Brain microvascular endothelial cell (primary cell): ENCODE results near the gene DNAJC13.

Source experiments
- DNase-seq: peaks from one replicate; pipeline ENCODE4 v3.0.0-alpha.2; 2020
- H3K27ac ChIP-seq: fragments of 250-450 bp; sonication (Bioruptor Pico); 2 replicates; pipeline ENCODE4 v1.5.1; 2020; ENCODE audit warnings: mild to moderate bottlenecking, moderate library complexity
- H3K27me3 ChIP-seq: fragments of 250-450 bp; sonication (Bioruptor Pico); replicated peaks from 2 replicates; pipeline ENCODE4 v1.5.1; 2020; ENCODE audit warnings: mild to moderate bottlenecking
- H3K36me3 ChIP-seq: fragments of 250-450 bp; sonication (Bioruptor Pico); replicated peaks from 2 replicates; pipeline ENCODE4 v1.5.1; 2020; ENCODE audit warnings: mild to moderate bottlenecking
- H3K4me3 ChIP-seq: 2 replicates; pipeline ENCODE4 v1.5.1; 2011; ENCODE audit warnings: low read depth, mild to moderate bottlenecking, control low read depth, low read length, moderate library complexity
- CTCF ChIP-seq: IDR thresholded peaks from 2 replicates; pipeline ENCODE4 v1.5.1; 2011; ENCODE audit warnings: low read depth, mild to moderate bottlenecking, moderate library complexity, low read length, control low read depth, inconsistent platforms; ENCODE audit errors: missing control alignments
- in situ Hi-C: cut with HindIII; loops from 2 replicates; pipeline ENCODE4 v1.10.0; 2017; ENCODE audit warnings: low sequenced_read_pairs, low pct_ligation_motif_present

Gene DNAJC13

GRCh38 chr3:132570016-132570415 is 152.7 kb downstream of the DNAJC13 start:
- Histone ChIP-seq H3K36me3 (no peaks in the 10 kb centered on the region), H3K27me3 (no peaks in the 10 kb centered on the region), H3K27ac (no peak overlapping the region), H3K4me3 (no peak overlapping the region)
- no peak for TF ChIP-seq CTCF
- in situ Hi-C loops, result no loop called here
- DNase-seq, result no peak

GRCh38 chr3:132573797-132574211 is 156.5 kb downstream of the DNAJC13 start:
- in situ Hi-C loops, result no loop called here
- H3K36me3 ChIP-seq, result peaks cover 5% of the 10 kb centered on the region
- H3K27me3 ChIP-seq, result no peaks in the 10 kb centered on the region
- no peak overlapping the region for H3K4me3 ChIP-seq
- DNase-seq, result no peak
- no peak overlapping the region for H3K27ac ChIP-seq
- TF ChIP-seq CTCF, result no peak

- Histone ChIP-seq H3K36me3 (no peaks in the 10 kb centered on the region), H3K27ac (no peak overlapping the region), H3K27me3 (no peaks in the 10 kb centered on the region), H3K4me3 (no peak overlapping the region)
- in situ Hi-C loops, result no loop called here
- no peak for DNase-seq
- TF ChIP-seq CTCF, result no peak
These were observed 170.1 kb downstream of the DNAJC13 start for GRCh38 chr3:132587401-132587800.
